Stromal cell of bone marrow (primary cell): ENCODE measurements around the gene ERBB3.

Experiments
- DNase-seq: peaks from one replicate; pipeline ENCODE4 v3.0.0-alpha.2; 2012; ENCODE audit warnings: low read depth

ERBB3 gene

DNA sequence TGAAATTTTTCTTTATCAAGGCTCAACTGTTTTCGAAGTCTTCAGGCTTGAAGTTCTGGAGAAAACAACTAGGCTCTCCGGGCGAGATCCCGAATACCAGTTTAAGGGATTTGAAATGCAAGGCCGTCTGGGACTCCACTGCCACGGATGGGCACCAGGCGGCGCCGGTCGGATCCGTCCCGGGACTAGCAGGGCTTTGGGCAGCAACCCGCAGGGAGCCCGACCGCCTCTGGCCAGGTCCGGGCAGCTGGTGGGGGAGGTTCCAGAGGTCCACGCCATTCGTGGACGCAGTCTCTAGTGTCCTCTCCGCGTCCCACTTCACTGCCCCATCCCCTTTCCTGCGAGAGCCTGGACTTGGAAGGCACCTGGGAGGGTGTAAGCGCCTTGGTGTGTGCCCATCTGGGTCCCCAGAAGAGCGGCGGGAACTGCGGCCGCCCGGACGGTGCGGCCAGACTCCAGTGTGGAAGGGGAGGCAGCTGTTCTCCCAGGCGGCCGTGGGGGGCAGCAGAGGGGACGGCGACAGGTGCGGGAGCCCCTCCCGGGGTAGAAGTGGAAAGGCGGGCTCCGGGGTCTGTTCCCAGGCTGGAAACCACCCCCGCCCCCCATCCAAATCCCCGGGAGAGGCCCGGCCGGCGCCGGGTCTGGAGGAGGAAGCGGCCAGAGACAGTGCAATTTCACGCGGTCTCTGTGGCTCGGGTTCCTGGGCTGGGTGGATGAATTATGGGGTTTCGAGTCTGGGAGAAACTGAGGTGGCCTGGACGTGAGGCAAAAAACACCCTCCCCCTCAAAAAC lies 838 bp upstream of the ERBB3 start:
- peak; percentile 71 for DNase-seq

DNA sequence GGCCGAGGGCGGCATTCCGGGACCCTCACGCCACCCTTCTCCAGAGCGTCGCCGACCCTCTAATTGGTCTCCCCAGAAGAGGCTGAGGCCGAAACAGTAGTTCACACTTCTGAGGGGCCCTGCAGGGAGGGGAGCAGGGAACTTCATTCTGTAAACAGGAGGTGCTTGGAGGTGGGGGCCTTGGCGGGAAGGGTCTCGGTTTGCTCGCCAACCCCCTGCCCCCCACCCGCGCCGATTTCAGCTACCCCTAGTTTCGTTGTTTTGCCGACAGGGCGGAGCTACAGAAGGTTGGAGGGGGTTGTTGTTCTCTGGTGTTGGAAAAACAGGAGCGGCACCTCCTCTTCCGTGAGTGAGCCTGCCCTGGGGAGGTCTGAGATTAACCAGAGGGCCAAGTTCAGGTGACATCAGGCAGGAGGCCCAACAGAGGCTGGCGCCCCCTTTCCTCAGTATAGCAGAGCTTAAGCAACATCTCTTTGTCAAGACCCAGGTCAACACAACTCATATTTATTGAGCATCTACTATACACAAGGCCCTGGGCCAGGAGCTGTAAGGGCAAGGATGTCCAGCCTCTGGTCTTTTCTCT lies 682 bp downstream of the ERBB3 start:
- DNase-seq = no peak

DNA sequence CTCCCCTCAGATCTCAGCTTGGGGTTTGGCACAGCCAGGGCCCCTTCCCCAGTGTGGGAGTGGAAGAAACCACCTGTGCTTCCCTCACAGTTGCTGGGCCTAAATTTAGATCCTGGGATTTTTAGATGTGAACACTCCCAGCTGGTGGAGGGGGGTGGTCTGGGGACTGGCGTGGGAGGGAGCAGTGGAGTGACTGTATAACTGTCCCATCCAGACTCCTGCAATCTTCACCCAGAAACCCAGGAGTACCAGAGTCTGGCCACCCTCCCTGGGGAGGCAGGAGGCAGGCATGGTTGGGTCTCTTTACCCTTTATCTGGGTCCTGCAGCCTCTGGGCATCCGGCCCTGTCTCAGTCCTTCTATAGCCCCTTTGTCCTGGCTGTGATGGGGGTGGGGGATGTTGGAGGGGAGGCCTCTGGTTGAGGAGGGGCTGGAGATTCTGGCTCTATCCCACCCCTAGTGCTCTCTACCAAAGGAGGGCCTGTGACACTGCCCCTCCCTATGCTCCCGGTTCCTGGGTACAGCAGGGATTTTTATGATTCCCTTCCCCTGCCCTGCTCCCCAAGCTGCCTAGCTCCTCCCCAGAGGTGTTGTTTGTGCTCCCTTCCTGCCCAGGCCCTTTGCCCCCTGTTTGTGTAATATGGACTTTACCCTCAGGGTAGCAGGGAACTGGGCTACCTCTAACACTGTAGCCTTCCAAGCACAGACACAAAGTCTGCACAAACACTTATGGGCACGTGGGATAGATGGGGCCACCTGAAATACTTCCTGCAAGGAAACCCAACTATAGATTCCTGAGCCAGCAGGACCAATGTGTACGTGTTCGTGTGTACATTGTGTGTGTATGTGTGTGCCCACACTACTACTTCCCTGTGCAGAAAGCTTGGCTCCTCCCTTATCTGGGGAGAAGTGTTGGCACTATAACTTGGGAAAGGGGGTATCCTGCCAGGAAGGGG lies 1.7 kb downstream of the ERBB3 start:
- no peak for DNase-seq

DNA sequence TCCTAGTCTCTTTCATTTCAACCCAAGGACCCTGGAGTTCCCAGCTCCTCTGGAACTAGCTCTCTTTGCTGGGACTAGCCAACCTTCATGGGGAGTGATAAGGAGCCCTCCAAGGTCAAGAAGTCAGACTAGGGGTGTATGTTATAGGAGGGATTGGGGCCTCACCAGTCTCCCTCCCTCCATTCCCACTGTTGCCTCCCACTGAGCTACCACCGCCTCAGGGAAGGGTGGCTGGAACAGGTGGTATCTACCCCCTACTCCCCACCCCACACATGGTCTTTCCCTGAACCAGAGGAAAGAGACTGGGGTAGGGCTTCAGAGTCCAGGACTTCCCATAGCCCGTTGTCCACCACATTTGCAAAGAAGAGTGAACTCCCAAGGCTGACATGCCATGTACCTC lies 2.4 kb downstream of the ERBB3 start:
- DNase-seq = no peak

DNA sequence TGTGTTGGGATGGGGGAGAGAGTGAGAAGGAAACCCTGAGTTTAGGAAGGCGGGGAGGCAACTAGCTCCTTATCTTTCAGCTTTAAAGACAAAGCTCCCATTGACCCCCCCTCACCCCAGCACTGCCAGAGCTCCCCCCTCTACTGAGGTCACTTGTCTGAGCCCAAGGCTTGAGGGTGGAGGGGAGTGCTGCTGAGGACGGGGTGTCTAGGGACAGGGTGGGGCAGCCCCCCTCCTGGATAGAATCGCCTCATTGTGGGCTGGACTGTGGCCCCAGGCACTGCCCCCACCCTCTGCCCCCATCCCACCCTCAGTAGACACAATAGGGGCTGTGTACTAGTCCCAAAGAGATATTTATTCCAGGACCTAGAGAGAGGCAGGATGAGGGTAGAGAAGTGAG lies 3.0 kb downstream of the ERBB3 start:
- DNase-seq = no peak

DNA sequence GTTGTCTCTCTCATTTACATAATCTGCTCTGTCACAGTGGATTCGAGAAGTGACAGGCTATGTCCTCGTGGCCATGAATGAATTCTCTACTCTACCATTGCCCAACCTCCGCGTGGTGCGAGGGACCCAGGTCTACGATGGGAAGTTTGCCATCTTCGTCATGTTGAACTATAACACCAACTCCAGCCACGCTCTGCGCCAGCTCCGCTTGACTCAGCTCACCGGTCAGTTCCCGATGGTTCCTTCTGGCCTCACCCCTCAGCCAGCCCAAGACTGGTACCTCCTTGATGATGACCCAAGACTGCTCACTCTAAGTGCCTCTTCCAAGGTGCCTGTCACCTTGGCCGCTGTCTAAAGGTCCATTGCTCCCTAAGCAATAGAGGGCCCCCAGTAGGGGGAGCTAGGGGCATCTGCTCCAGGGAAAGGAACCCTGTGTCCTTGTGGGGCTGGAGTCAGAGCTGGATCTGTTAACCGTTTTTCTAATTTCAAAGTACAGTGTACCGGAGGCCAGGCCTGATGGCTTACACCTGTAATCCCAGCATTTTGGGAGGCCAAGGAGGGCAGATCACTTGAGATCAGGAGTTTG lies 5.1 kb downstream of the ERBB3 start:
- DNase-seq = no peak

DNA sequence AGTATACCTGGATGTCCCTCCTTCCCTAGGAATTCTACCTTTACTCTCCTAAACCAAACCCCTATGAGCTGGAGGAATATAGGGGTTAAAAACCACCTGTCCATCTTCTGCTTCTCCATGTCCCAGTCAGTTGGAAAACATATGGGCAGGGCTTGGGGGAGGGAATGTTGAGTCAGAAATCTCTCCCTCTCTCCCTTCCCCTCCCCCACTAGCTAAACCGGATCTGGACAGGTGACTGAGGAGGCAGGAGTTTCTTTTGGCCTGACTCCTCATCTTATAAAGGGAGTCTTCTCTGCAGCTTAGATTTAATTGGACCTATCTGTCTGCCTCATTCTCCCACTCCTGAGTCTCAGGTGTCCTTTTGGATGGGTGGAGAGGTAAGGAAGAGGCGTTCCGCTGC lies 6.1 kb downstream of the ERBB3 start:
- no peak for DNase-seq

DNA sequence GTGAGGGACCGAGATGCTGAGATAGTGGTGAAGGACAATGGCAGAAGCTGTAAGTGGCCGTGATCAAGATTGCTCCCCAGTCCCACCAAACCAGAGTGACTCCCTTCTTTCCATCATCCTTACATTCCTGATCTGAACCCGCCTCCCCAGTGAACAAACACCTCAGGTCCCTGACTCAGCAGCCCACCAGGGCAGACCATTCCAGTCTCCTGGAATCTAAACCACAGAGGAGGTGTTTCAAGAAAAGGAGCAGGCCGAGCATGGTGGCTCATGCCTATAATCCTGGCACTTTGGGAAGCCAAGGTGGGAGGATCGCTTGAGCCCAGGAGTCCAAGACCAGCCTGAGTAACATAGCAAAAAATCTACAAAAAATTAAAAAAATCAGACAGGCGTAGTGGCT lies 6.6 kb downstream of the ERBB3 start:
- DNase-seq = no peak

DNA sequence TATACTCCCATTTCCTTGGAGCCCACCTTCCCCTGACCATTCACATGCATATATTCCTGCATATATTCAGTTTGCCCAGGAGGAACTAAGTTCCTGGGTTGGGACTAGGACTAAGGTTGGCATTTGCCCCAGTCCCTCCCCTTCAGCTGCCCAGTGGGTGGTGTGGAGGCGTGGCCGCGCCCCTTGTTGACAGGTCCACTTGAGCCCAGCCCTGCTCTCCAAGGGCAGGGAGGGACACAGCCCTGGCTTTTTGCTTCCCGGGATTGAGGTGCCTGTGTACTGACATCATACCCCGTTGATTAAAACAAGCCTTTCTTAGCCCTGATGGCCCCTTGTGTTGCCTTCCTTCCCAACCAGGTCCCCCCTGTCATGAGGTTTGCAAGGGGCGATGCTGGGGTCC lies 7.3 kb downstream of the ERBB3 start:
- DNase-seq = no peak

DNA sequence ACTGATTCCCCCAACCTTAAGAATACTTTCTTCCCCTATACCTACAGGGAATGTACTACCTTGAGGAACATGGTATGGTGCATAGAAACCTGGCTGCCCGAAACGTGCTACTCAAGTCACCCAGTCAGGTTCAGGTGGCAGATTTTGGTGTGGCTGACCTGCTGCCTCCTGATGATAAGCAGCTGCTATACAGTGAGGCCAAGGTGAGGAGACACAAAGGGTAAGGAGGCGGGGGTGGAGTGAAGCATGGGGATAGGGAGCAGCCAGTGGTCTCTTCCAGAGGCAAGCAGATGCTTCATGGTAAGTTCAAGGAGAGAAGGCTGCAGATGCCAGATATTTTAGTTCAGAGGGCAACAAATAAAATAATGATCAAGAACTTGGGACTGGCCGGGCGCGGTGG lies 17.8 kb downstream of the ERBB3 start:
- no peak for DNase-seq

DNA sequence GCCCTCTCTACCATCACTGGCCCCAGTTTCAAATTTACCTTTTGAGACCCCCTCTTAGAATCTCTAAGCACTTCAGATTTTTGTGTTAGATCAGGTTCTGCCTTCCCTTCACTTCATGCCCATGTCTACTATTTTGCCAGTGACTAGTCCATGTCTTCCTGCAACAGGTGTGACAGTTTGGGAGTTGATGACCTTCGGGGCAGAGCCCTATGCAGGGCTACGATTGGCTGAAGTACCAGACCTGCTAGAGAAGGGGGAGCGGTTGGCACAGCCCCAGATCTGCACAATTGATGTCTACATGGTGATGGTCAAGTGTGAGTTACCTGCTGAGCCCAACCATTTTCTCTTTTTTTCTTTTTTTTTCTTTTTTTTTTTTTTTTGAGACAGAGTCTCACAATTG lies 18.6 kb downstream of the ERBB3 start:
- DNase-seq = no peak

DNA sequence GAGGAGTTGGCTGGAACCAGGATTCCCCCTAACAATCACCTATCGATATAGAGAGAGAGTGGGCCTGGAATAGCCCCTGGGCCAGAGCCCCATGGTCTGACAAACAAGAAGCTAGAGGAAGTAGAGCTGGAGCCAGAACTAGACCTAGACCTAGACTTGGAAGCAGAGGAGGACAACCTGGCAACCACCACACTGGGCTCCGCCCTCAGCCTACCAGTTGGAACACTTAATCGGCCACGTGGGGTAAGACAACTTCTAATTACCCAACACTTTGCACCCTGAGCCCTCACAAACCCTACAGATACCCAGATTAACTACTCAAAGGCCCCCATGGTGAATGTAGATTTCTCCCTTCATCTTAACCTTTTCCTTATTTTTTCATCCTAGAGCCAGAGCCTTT lies 19.8 kb downstream of the ERBB3 start:
- DNase-seq = no peak

DNA sequence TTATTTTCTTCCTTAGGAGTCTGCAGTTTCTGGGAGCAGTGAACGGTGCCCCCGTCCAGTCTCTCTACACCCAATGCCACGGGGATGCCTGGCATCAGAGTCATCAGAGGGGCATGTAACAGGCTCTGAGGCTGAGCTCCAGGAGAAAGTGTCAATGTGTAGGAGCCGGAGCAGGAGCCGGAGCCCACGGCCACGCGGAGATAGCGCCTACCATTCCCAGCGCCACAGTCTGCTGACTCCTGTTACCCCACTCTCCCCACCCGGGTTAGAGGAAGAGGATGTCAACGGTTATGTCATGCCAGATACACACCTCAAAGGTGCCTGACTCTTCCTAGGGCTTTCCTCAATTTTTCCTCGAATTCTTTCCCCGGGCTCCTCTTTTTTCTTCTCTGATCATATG lies 21.1 kb downstream of the ERBB3 start:
- no peak for DNase-seq

DNA sequence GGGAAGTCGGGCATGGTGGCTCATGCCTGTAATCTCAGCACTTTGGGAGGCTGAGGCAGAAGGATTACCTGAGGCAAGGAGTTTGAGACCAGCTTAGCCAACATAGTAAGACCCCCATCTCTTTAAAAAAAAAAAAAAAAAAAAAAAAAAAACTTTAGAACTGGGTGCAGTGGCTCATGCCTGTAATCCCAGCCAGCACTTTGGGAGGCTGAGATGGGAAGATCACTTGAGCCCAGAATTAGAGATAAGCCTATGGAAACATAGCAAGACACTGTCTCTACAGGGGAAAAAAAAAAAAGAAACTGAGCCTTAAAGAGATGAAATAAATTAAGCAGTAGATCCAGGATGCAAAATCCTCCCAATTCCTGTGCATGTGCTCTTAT lies 22.7 kb downstream of the ERBB3 start:
- DNase-seq = no peak

DNA sequence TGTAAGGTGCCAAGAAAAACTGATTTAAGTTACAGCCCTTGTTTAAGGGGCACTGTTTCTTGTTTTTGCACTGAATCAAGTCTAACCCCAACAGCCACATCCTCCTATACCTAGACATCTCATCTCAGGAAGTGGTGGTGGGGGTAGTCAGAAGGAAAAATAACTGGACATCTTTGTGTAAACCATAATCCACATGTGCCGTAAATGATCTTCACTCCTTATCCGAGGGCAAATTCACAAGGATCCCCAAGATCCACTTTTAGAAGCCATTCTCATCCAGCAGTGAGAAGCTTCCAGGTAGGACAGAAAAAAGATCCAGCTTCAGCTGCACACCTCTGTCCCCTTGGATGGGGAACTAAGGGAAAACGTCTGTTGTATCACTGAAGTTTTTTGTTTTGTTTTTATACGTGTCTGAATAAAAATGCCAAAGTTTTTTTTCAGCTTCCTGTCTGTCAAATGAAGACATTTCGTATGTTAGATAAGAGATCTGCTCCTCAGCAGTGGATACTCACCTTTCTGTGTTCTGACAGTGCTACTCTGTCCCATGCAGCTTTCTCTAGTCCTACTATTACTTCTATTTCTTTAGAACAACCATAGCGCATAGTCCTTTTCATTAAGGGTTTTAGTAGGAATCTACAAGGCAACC lies 23.2 kb downstream of the ERBB3 start:
- no peak for DNase-seq

DNA sequence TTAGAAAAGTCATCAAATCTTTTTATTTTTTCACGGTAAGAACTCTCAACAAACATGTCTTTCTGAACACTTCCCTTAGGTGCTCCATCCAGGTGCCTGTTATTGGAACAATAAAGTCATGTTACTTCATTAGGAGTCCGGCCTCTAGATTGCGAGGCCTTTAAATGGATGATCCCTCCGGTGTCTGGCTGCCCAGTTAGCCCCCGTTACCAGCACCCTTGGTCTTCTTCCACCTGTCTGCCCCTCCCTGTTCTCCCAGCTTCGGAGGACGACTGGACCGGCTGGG lies 23.8 kb downstream of the ERBB3 start:
- no peak for DNase-seq

DNA sequence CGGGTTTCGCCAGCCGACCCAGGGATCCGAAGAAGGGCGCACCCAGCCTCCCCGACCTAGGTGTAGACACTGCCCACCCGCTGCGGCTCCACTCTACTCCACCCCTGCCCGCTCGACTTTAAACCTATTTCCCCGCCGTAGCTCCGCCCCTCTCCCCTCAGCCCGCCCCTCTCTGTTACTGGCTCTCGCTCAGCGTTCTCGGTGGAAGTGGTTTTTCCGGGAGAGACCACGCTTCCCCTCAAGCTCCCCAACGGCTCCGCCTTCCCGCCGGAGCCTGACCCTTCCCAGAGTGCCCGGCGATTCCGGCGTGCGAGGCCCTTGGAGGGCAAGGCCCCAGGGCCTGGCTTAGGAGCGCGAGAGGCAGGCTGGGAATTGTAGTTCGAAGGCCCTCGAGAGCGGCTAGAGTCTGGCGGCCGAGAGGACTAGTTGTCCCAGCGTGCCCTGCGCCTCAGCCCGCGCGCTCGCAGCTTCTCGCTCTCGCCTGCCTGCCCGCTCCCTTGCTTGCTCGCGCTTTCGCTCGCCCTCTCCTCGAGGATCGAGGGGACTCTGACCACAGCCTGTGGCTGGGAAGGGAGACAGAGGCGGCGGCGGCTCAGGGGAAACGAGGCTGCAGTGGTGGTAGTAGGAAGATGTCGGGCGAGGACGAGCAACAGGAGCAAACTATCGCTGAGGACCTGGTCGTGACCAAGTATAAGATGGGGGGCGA lies 24.3 kb downstream of the ERBB3 start, which contains the start of gene PA2G4:
PA2G4 (plus strand) TSS at position 451 of the 706 bp plus-strand sequence; CDS start at position 630, 179 bp downstream.
- DNase-seq = peak; percentile 99

DNA sequence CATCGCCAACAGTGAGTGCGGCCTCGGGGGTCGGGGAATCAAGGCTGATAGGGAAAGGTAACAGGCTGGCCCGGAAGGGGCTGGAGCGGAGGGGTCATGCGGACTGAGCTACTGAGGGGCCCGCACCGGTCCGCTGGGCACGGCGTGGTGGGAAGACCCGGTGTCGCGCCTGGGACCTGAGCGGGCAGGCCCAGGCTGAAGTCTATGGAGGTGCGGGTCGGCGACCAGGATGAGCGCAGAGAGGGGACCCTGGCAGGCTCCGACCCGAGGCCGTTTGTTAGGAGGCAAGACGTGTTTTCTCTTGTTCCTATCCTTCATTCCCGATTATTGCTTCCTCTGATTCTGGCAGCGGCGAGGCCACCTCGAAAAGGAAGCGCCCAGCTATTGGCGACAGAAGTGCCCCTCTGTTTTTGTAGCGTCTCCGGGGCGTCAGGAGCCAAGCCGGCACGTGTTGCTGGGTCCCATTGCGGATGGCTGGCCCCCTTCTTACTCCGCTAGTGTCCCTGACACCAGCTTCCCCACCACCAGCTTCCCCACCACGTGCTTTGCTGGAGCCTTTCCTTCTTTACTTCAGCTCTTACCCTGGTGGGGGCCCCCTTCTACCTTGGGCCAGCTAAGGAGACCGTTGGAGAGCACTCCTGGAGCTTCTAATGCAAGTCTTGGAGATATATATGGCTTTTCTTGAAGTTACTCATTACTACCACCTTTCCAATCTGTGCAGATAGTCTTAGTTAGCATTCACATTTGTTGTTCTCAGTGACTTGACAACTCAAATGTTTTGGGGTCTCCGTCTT lies 25.0 kb downstream of the ERBB3 start:
- DNase-seq = no peak

DNA sequence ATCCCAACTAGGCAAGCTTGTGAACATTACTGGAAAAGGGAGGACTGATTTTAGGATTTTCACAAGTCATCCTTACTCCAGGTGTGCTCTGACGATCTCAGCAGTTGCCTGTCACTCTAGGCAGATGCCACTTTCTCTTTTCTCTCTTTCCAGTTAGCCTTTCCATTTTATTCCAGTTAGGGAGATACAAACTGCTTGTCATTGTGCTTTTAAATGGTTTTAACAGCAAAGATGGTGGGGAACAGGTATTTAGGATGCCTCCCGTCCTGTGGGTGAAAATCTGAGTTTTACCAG lies 25.6 kb downstream of the ERBB3 start:
- no peak for DNase-seq

DNA sequence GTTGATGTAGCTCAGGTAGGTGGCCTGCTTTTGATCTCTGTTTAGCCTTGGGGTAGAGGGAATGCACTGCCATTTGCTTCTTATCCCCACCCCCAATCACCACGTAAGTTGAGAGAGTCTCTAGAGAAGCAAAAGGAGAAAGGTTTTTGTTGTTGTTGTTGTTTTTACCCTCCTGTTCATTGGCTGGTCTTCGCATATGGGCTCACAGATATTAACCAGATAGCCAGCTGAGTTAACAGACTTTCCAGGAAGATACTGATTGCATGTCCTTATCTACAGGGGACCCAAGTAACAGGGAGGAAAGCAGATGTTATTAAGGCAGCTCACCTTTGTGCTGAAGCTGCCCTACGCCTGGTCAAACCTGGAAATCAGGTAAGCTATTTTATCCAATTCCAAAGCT lies 27.3 kb downstream of the ERBB3 start:
- no peak for DNase-seq

DNA sequence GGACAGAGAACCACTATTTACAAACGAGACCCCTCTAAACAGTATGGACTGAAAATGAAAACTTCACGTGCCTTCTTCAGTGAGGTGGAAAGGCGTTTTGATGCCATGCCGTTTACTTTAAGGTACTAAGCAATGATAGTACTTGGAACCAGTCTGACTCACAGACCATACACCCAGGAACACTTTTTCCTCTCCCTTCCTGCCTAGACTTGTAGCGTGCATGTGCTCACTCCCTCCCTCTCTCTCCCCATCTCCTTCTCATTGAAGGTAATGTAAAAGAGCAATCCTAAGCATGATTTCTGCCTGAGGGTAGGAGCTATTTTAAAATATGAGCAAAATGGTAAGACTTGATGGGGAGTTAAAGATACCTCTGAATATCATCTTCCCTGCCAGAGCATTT lies 30.6 kb downstream of the ERBB3 start:
- DNase-seq = no peak
